Measurements from ENCODE around the gene ATP1A1. TPM values are rescaled to one million over a fixed set of nuclear protein-coding genes. Genes with fewer than 3 reads are reported as not detected.

Gene ATP1A1
- total and polyA plus RNA-seq, 2 donors = 66.4 to 146 TPM

- Histone ChIP-seq H3K4me1 (ENCODE audit: control insufficient read depth in 2 of 2, insufficient read depth in 2 of 2, low read length in 2 of 2) (no peaks in the 10 kb centered on the region), H3K27ac (ENCODE audit: low read depth in 1 of 2, low read length in 1 of 2) (no peak overlapping the region), H3K36me3 (ENCODE audit: control insufficient read depth in 2 of 2, insufficient read depth in 2 of 2, low read length in 1 of 2) (peaks cover 40 to 87% of the 10 kb centered on the region in 2 donors), H3K4me3 (ENCODE audit: low read length in 2 of 2) (no peak overlapping the region), H3K9me3 (ENCODE audit: control insufficient read depth in 2 of 2, insufficient read depth in 1 of 2, low read length in 1 of 2) (no peaks in the 10 kb centered on the region), H3K27me3 (ENCODE audit: control insufficient read depth in 2 of 2, insufficient read depth in 1 of 2, low read length in 1 of 2) (no peaks in the 10 kb centered on the region)
- WGBS = 93% methylated on average over 2 of the region's 2 CpGs
- no peak for DNase-seq (ENCODE audit: low read depth in 6 of 9, low spot score in 9 of 9)
These were observed 16.0 kb downstream of the ATP1A1 start for GRCh38 chr1:116389013-116389412.

- no peak for DNase-seq (ENCODE audit: low read depth in 6 of 9, low spot score in 9 of 9)
- WGBS = 97% methylated on average over 6 of the region's 6 CpGs
These were observed 16.6 kb downstream of the ATP1A1 start for GRCh38 chr1:116389686-116390085.

GRCh38 chr1:116390195-116390594 lies 17.2 kb downstream of the ATP1A1 start:
- peaks cover 43 to 89% of the 10 kb centered on the region in 2 donors for H3K36me3 ChIP-seq (ENCODE audit: control insufficient read depth in 2 of 2, insufficient read depth in 2 of 2, low read length in 1 of 2)
- no peaks in the 10 kb centered on the region for H3K27me3 ChIP-seq (ENCODE audit: control insufficient read depth in 2 of 2, insufficient read depth in 1 of 2, low read length in 1 of 2)
- peak overlapping the region in 1 of 2 donors; percentile 20 for H3K27ac ChIP-seq (ENCODE audit: low read depth in 1 of 2, low read length in 1 of 2)
- H3K9me3 ChIP-seq (ENCODE audit: control insufficient read depth in 2 of 2, insufficient read depth in 1 of 2, low read length in 1 of 2) = no peaks in the 10 kb centered on the region
- 95% methylated on average over 5 of the region's 5 CpGs for WGBS
- H3K4me1 ChIP-seq (ENCODE audit: control insufficient read depth in 2 of 2, insufficient read depth in 2 of 2, low read length in 2 of 2) = no peaks in the 10 kb centered on the region
- no peak for DNase-seq (ENCODE audit: low read depth in 6 of 9, low spot score in 9 of 9)
- H3K4me3 ChIP-seq (ENCODE audit: low read length in 2 of 2) = no peak overlapping the region

More at GRCh38 chr1:116389686-116390085, 16.6 kb downstream of the ATP1A1 start:
- Histone ChIP-seq H3K36me3 (ENCODE audit: control insufficient read depth in 2 of 2, insufficient read depth in 2 of 2, low read length in 1 of 2) (peaks cover 40 to 88% of the 10 kb centered on the region in 2 donors), H3K27ac (ENCODE audit: low read depth in 1 of 2, low read length in 1 of 2) (no peak overlapping the region), H3K4me1 (ENCODE audit: control insufficient read depth in 2 of 2, insufficient read depth in 2 of 2, low read length in 2 of 2) (no peaks in the 10 kb centered on the region), H3K4me3 (ENCODE audit: low read length in 2 of 2) (no peak overlapping the region), H3K9me3 (ENCODE audit: control insufficient read depth in 2 of 2, insufficient read depth in 1 of 2, low read length in 1 of 2) (no peaks in the 10 kb centered on the region), H3K27me3 (ENCODE audit: control insufficient read depth in 2 of 2, insufficient read depth in 1 of 2, low read length in 1 of 2) (no peaks in the 10 kb centered on the region)

GRCh38 chr1:116391185-116391584 lies 18.1 kb downstream of the ATP1A1 start:
- H3K9me3 ChIP-seq (ENCODE audit: control insufficient read depth in 2 of 2, insufficient read depth in 1 of 2, low read length in 1 of 2) = no peaks in the 10 kb centered on the region
- no peaks in the 10 kb centered on the region for H3K27me3 ChIP-seq (ENCODE audit: control insufficient read depth in 2 of 2, insufficient read depth in 1 of 2, low read length in 1 of 2)
- H3K27ac ChIP-seq (ENCODE audit: low read depth in 1 of 2, low read length in 1 of 2) = no peak overlapping the region
- peaks cover 42 to 92% of the 10 kb centered on the region in 2 donors for H3K36me3 ChIP-seq (ENCODE audit: control insufficient read depth in 2 of 2, insufficient read depth in 2 of 2, low read length in 1 of 2)
- H3K4me1 ChIP-seq (ENCODE audit: control insufficient read depth in 2 of 2, insufficient read depth in 2 of 2, low read length in 2 of 2) = no peaks in the 10 kb centered on the region
- WGBS = 97% methylated on average over 1 of the region's 1 CpG
- H3K4me3 ChIP-seq (ENCODE audit: low read length in 2 of 2) = no peak overlapping the region
- no peak for DNase-seq (ENCODE audit: low read depth in 6 of 9, low spot score in 9 of 9)

GRCh38 chr1:116392717-116393404 lies 19.8 kb downstream of the ATP1A1 start:
- WGBS = 98% methylated on average over 10 of the region's 10 CpGs
- Histone ChIP-seq H3K9me3 (ENCODE audit: control insufficient read depth in 2 of 2, insufficient read depth in 1 of 2, low read length in 1 of 2) (no peaks in the 10 kb centered on the region), H3K27ac (ENCODE audit: low read depth in 1 of 2, low read length in 1 of 2) (no peak overlapping the region), H3K4me1 (ENCODE audit: control insufficient read depth in 2 of 2, insufficient read depth in 2 of 2, low read length in 2 of 2) (no peaks in the 10 kb centered on the region), H3K4me3 (ENCODE audit: low read length in 2 of 2) (no peak overlapping the region), H3K36me3 (ENCODE audit: control insufficient read depth in 2 of 2, insufficient read depth in 2 of 2, low read length in 1 of 2) (peaks cover 46 to 92% of the 10 kb centered on the region in 2 donors), H3K27me3 (ENCODE audit: control insufficient read depth in 2 of 2, insufficient read depth in 1 of 2, low read length in 1 of 2) (no peaks in the 10 kb centered on the region)
- no peak for DNase-seq (ENCODE audit: low read depth in 6 of 9, low spot score in 9 of 9)

GRCh38 chr1:116393792-116394191 lies 20.7 kb downstream of the ATP1A1 start:
- H3K27ac ChIP-seq (ENCODE audit: low read depth in 1 of 2, low read length in 1 of 2) = no peak overlapping the region
- 96% methylated on average over 2 of the region's 2 CpGs for WGBS
- H3K4me1 ChIP-seq (ENCODE audit: control insufficient read depth in 2 of 2, insufficient read depth in 2 of 2, low read length in 2 of 2) = no peaks in the 10 kb centered on the region
- no peaks in the 10 kb centered on the region for H3K27me3 ChIP-seq (ENCODE audit: control insufficient read depth in 2 of 2, insufficient read depth in 1 of 2, low read length in 1 of 2)
- H3K36me3 ChIP-seq (ENCODE audit: control insufficient read depth in 2 of 2, insufficient read depth in 2 of 2, low read length in 1 of 2) = peaks cover 52 to 92% of the 10 kb centered on the region in 2 donors
- no peaks in the 10 kb centered on the region for H3K9me3 ChIP-seq (ENCODE audit: control insufficient read depth in 2 of 2, insufficient read depth in 1 of 2, low read length in 1 of 2)
- H3K4me3 ChIP-seq (ENCODE audit: low read length in 2 of 2) = no peak overlapping the region
- DNase-seq (ENCODE audit: low read depth in 6 of 9, low spot score in 9 of 9) = no peak

- Histone ChIP-seq H3K4me3 (ENCODE audit: low read length in 2 of 2) (no peak overlapping the region), H3K27me3 (ENCODE audit: control insufficient read depth in 2 of 2, insufficient read depth in 1 of 2, low read length in 1 of 2) (no peaks in the 10 kb centered on the region), H3K27ac (ENCODE audit: low read depth in 1 of 2, low read length in 1 of 2) (no peak overlapping the region), H3K36me3 (ENCODE audit: control insufficient read depth in 2 of 2, insufficient read depth in 2 of 2, low read length in 1 of 2) (peaks cover 52 to 92% of the 10 kb centered on the region in 2 donors), H3K4me1 (ENCODE audit: control insufficient read depth in 2 of 2, insufficient read depth in 2 of 2, low read length in 2 of 2) (no peaks in the 10 kb centered on the region), H3K9me3 (ENCODE audit: control insufficient read depth in 2 of 2, insufficient read depth in 1 of 2, low read length in 1 of 2) (no peaks in the 10 kb centered on the region)
- WGBS = 98% methylated on average over 4 of the region's 4 CpGs
- DNase-seq (ENCODE audit: low read depth in 6 of 9, low spot score in 9 of 9) = no peak
These were observed 21.2 kb downstream of the ATP1A1 start for GRCh38 chr1:116394270-116394669.

- H3K36me3 ChIP-seq (ENCODE audit: control insufficient read depth in 2 of 2, insufficient read depth in 2 of 2, low read length in 1 of 2) = peaks cover 66 to 94% of the 10 kb centered on the region in 2 donors
- no peak for DNase-seq (ENCODE audit: low read depth in 6 of 9, low spot score in 9 of 9)
- no peaks in the 10 kb centered on the region for H3K9me3 ChIP-seq (ENCODE audit: control insufficient read depth in 2 of 2, insufficient read depth in 1 of 2, low read length in 1 of 2)
- H3K27ac ChIP-seq (ENCODE audit: low read depth in 1 of 2, low read length in 1 of 2) = no peak overlapping the region
- H3K4me1 ChIP-seq (ENCODE audit: control insufficient read depth in 2 of 2, insufficient read depth in 2 of 2, low read length in 2 of 2) = no peaks in the 10 kb centered on the region
- no peak overlapping the region for H3K4me3 ChIP-seq (ENCODE audit: low read length in 2 of 2)
- no peaks in the 10 kb centered on the region for H3K27me3 ChIP-seq (ENCODE audit: control insufficient read depth in 2 of 2, insufficient read depth in 1 of 2, low read length in 1 of 2)
- 98% methylated on average over 1 of the region's 1 CpG for WGBS
These were observed 23.7 kb downstream of the ATP1A1 start for GRCh38 chr1:116396769-116397168.

GRCh38 chr1:116397728-116398127 lies 24.7 kb downstream of the ATP1A1 start:
- H3K9me3 ChIP-seq (ENCODE audit: control insufficient read depth in 2 of 2, insufficient read depth in 1 of 2, low read length in 1 of 2) = no peaks in the 10 kb centered on the region
- 96% methylated on average over 5 of the region's 5 CpGs for WGBS
- no peak overlapping the region for H3K4me3 ChIP-seq (ENCODE audit: low read length in 2 of 2)
- no peak overlapping the region for H3K27ac ChIP-seq (ENCODE audit: low read depth in 1 of 2, low read length in 1 of 2)
- H3K4me1 ChIP-seq (ENCODE audit: control insufficient read depth in 2 of 2, insufficient read depth in 2 of 2, low read length in 2 of 2) = no peaks in the 10 kb centered on the region
- peaks cover 71 to 97% of the 10 kb centered on the region in 2 donors for H3K36me3 ChIP-seq (ENCODE audit: control insufficient read depth in 2 of 2, insufficient read depth in 2 of 2, low read length in 1 of 2)
- H3K27me3 ChIP-seq (ENCODE audit: control insufficient read depth in 2 of 2, insufficient read depth in 1 of 2, low read length in 1 of 2) = no peaks in the 10 kb centered on the region
- no peak for DNase-seq (ENCODE audit: low read depth in 6 of 9, low spot score in 9 of 9)
